ENCODE results near the gene TPSD1. TPM values are rescaled to one million over a fixed set of nuclear protein-coding genes. Genes with fewer than 3 reads are reported as not detected.

TPSD1 gene
- total and polyA plus RNA-seq, 2 donors from 2014 or later: 7.9 TPM; not detected in 1

GRCh38 chr16:1298406-1298805 lies 42.5 kb downstream of the TPSD1 start:
- intact Hi-C loops (cut with DNase I): no loop called here
- peak overlapping the region in 2 of 3 donors; percentile 49 to 52 for H3K4me3 ChIP-seq (ENCODE audit: low read length in 3 of 3)
- H3K27ac ChIP-seq (ENCODE audit: low read depth in 2 of 2, low read length in 2 of 2): peak overlapping the region; percentile 14 to 32
- H3K36me3 ChIP-seq (ENCODE audit: control insufficient read depth in 2 of 3, insufficient read depth in 3 of 3, low read length in 3 of 3): no peaks in the 10 kb centered on the region
- no peaks in the 10 kb centered on the region for H3K9me3 ChIP-seq (ENCODE audit: control insufficient read depth in 2 of 3, insufficient read depth in 1 of 3, low read length in 3 of 3)
- TF ChIP-seq, protein P1, sequence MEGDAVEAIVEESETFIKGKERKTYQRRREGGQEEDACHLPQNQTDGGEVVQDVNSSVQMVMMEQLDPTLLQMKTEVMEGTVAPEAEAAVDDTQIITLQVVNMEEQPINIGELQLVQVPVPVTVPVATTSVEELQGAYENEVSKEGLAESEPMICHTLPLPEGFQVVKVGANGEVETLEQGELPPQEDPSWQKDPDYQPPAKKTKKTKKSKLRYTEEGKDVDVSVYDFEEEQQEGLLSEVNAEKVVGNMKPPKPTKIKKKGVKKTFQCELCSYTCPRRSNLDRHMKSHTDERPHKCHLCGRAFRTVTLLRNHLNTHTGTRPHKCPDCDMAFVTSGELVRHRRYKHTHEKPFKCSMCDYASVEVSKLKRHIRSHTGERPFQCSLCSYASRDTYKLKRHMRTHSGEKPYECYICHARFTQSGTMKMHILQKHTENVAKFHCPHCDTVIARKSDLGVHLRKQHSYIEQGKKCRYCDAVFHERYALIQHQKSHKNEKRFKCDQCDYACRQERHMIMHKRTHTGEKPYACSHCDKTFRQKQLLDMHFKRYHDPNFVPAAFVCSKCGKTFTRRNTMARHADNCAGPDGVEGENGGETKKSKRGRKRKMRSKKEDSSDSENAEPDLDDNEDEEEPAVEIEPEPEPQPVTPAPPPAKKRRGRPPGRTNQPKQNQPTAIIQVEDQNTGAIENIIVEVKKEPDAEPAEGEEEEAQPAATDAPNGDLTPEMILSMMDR (IDR thresholded peaks at IDR 0.05; ENCODE audit: borderline replicate concordance, extremely low read depth, insufficient read depth): no peak
- FAIRE-seq (no peak), DNase-seq (peak in 1 of 5 donors; percentile 61)
- no peaks in the 10 kb centered on the region for H3K27me3 ChIP-seq (ENCODE audit: control insufficient read depth, insufficient read depth, low read length)
- H3K4me1 ChIP-seq (ENCODE audit: control insufficient read depth in 2 of 3, insufficient read depth in 2 of 3, low read depth in 1 of 3, low read length in 3 of 3): peaks cover 0 to 14% (median 0%) of the 10 kb centered on the region in 3 donors
- peak overlapping the region in 1 of 3 donors; percentile 24 for H3K9ac ChIP-seq (ENCODE audit: low read length in 3 of 3)

DNA sequence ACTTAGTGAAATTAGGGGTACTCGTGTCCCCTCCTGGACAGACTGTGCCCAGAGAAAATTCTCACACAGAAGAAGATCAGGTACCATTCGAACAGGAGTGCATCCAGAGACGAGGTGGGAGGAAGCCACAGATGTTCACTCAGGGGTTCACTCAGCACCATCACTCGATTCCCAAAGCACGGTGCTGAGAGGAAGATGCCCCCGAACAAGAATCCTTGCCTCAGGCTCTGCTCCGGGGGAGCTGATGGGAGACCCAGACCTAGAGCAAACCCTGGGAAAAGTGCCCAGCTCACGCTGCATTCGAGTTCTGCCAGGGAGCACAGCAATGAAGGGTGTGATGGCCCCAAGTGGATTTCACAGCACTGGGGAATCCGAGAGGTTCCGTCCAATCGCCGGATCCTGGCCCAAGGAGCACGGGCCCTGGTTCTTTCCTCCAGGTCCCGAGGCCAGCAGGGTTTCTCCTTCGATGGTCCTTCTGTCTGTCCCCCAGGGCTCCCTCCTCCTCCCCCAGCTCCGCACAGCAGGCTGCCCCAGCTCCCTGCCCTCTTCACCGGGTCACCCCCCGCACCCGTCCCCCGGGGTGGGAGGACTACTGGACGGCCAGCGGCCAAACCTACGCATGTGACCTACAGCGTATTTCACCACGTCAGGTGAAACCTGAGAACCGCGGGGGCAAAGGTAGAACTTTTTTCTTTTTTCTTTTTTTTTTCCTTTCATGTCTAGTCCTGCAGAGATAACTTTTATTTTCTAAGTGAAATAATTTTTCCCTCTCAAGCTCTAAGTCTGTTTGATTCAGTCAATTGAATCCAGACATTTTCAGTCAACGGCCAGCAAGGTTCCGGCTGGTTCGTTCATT lies 43.4 kb downstream of the TPSD1 start:
- DNase-seq (peak in 3 of 5 donors; percentile 60 to 79 (median 69)), FAIRE-seq (no peak)
- H3K27ac ChIP-seq (ENCODE audit: low read depth in 2 of 2, low read length in 2 of 2): peak overlapping the region; percentile 32 to 47
- no peaks in the 10 kb centered on the region for H3K36me3 ChIP-seq (ENCODE audit: control insufficient read depth in 2 of 3, insufficient read depth in 3 of 3, low read length in 3 of 3)
- TF ChIP-seq, protein P1 (IDR thresholded peaks at IDR 0.05; ENCODE audit: borderline replicate concordance, extremely low read depth, insufficient read depth): no peak
- peak overlapping the region in 2 of 3 donors; percentile 49 to 52 for H3K4me3 ChIP-seq (ENCODE audit: low read length in 3 of 3)
- no peaks in the 10 kb centered on the region for H3K27me3 ChIP-seq (ENCODE audit: control insufficient read depth, insufficient read depth, low read length)
- H3K4me1 ChIP-seq (ENCODE audit: control insufficient read depth in 2 of 3, insufficient read depth in 2 of 3, low read depth in 1 of 3, low read length in 3 of 3): peaks cover 0 to 14% (median 0%) of the 10 kb centered on the region in 3 donors
- H3K9me3 ChIP-seq (ENCODE audit: control insufficient read depth in 2 of 3, insufficient read depth in 1 of 3, low read length in 3 of 3): no peaks in the 10 kb centered on the region
- intact Hi-C loops (cut with DNase I): no loop called here
- H3K9ac ChIP-seq (ENCODE audit: low read length in 3 of 3): peak overlapping the region in 2 of 3 donors; percentile 24 to 48

- peak overlapping the region in 1 of 2 donors; percentile 47 for H3K27ac ChIP-seq (ENCODE audit: low read depth in 2 of 2, low read length in 2 of 2)
- no peak overlapping the region for H3K9ac ChIP-seq (ENCODE audit: low read length in 3 of 3)
- FAIRE-seq (no peak), DNase-seq (no peak)
- no peaks in the 10 kb centered on the region for H3K9me3 ChIP-seq (ENCODE audit: control insufficient read depth in 2 of 3, insufficient read depth in 1 of 3, low read length in 3 of 3)
- H3K4me1 ChIP-seq (ENCODE audit: control insufficient read depth in 2 of 3, insufficient read depth in 2 of 3, low read depth in 1 of 3, low read length in 3 of 3): peaks cover 0 to 14% (median 0%) of the 10 kb centered on the region in 3 donors
- TF ChIP-seq, protein P1 (IDR thresholded peaks at IDR 0.05; ENCODE audit: borderline replicate concordance, extremely low read depth, insufficient read depth): no peak
- H3K27me3 ChIP-seq (ENCODE audit: control insufficient read depth, insufficient read depth, low read length): no peaks in the 10 kb centered on the region
- no peaks in the 10 kb centered on the region for H3K36me3 ChIP-seq (ENCODE audit: control insufficient read depth in 2 of 3, insufficient read depth in 3 of 3, low read length in 3 of 3)
- H3K4me3 ChIP-seq (ENCODE audit: low read length in 3 of 3): peak overlapping the region in 2 of 3 donors; percentile 13 to 38
- intact Hi-C loops (cut with DNase I): no loop called here
Measured at GRCh38 chr16:1299868-1300203, 44.0 kb downstream of the TPSD1 start.

Data from kidney (tissue), 14 donors.